Gastroesophageal sphincter (tissue), 4 donors: ENCODE results near the gene BABAM2. TPM values are rescaled to one million over a fixed set of nuclear protein-coding genes. Genes with fewer than 3 reads are reported as not detected.

Experiments
- ATAC-seq: fragments of 150-250 bp; one replicate; pipeline ENCODE4 v1.9.1; 2016; ENCODE audit warnings: mild to moderate bottlenecking, moderate library complexity
- H3K27ac ChIP-seq, 4 donors: fragments of 200-600 bp; sonication (generic) in 3 of 4; 1 replicate in 3 of 4; 2 replicates in 1 of 4; pipeline ENCODE4 v1.5.1; 2016 to 2019
- H3K27me3 ChIP-seq: fragments of 200-600 bp; sonication (generic); one replicate; pipeline ENCODE4 v1.5.1; 2019
- H3K36me3 ChIP-seq, 2 donors: fragments of 200-600 bp; sonication (generic); one replicate each; pipeline ENCODE4 v1.5.1; 2019; ENCODE audit warnings: control low read depth in 1 of 2
- H3K4me1 ChIP-seq, 3 donors: fragments of 200-600 bp; sonication (generic); 1 replicate in 2 of 3; 2 replicates in 1 of 3; pipeline ENCODE4 v1.5.1; 2016 to 2019; ENCODE audit warnings: control low read depth in 2 of 3
- H3K4me3 ChIP-seq, 2 donors: fragments of 200-600 bp; sonication (generic); one replicate each; pipeline ENCODE4 v1.5.1; 2019; ENCODE audit warnings: mild to moderate bottlenecking in 1 of 2, moderate library complexity in 1 of 2
- H3K9me3 ChIP-seq, 3 donors: fragments of 200-600 bp; sonication (generic); one replicate each; pipeline ENCODE4 v1.5.1; 2017 to 2019; ENCODE audit warnings: control low read depth in 2 of 3
- CTCF ChIP-seq, 4 experiments: fragments of 200-600 bp in 2 of 4; fragments of 450-650 bp in 2 of 4; sonication (generic) in 1 of 4; IDR thresholded peaks; one replicate each; pipeline ENCODE4 v1.5.1; 2017 to 2019; ENCODE audit warnings: antibody characterized with exemption in 4 of 4, mild to moderate bottlenecking in 2 of 4, moderate library complexity in 2 of 4
- EP300 ChIP-seq: sonication (generic); formaldehyde crosslinking; IDR thresholded peaks from one replicate; pipeline ENCODE4 v1.6.1; 2017; ENCODE audit warnings: antibody characterized with exemption, mild to moderate bottlenecking
- POLR2A ChIP-seq, 2 donors: fragments of 450-650 bp; IDR thresholded peaks; one replicate each; pipeline ENCODE4 v1.6.1; 2017; ENCODE audit warnings: antibody characterized with exemption in 2 of 2, mild to moderate bottlenecking in 2 of 2, moderate library complexity in 1 of 2
- POLR2AphosphoS5 ChIP-seq: sonication (generic); formaldehyde crosslinking; IDR thresholded peaks from one replicate; pipeline ENCODE4 v1.6.1; 2017; ENCODE audit warnings: antibody characterized with exemption
- WGBS, 2 donors: methylation state at CpG; one replicate each; pipeline ENCODE4 v1.1.5; 2018; ENCODE audit warnings: low coverage in 1 of 2; 5-methylcytosine and 5-hydroxymethylcytosine counted together
- total RNA-seq, 4 donors: library from RNA; depleted of rRNA; stranded (reverse); fragments of >200 nt; gene quantifications; one replicate each; pipeline ENCODE4 v1.1.0, GENCODE V29; 2016

Gene BABAM2
- total RNA-seq, 4 donors from 2014 or later, result 28.5 to 43.6 (median 37.4) TPM

GRCh38 chr2:28354920-28355520 is 464.5 kb downstream of the BABAM2 start:
- peak overlapping the region in 3 of 4 donors; percentile 78 to 87 (median 79) for H3K27ac ChIP-seq
- H3K4me3 ChIP-seq, result no peak overlapping the region
- peaks cover 0 to 22% (median 20%) of the 10 kb centered on the region in 3 donors for H3K4me1 ChIP-seq
- no peaks in the 10 kb centered on the region for H3K9me3 ChIP-seq
- no peak for TF ChIP-seq EP300
- no peak for TF ChIP-seq CTCF (IDR thresholded peaks at IDR 0.05)
- TF ChIP-seq POLR2A (IDR thresholded peaks at IDR 0.05), result no peak
- TF ChIP-seq POLR2AphosphoS5, result no peak
- no peak for ATAC-seq
- no peaks in the 10 kb centered on the region for H3K27me3 ChIP-seq
- H3K36me3 ChIP-seq, result no peaks in the 10 kb centered on the region
- WGBS, 2 donors, result 86 to 100% methylated on average over 5 to 6 of the region's 10 CpGs

GRCh38 chr2:28355521-28356094 is 465.1 kb downstream of the BABAM2 start:
- Histone ChIP-seq H3K4me3 (no peak overlapping the region), H3K9me3 (no peaks in the 10 kb centered on the region), H3K36me3 (no peaks in the 10 kb centered on the region), H3K4me1 (peaks cover 0 to 22% (median 20%) of the 10 kb centered on the region in 3 donors), H3K27ac (peak overlapping the region in 3 of 4 donors; percentile 78 to 87 (median 79)), H3K27me3 (no peaks in the 10 kb centered on the region)
- no CpG with 5 or more reads among the region's 6 CpGs for WGBS, 2 donors
- TF ChIP-seq POLR2AphosphoS5 (no peak), EP300 (no peak), POLR2A (IDR thresholded peaks at IDR 0.05) (no peak), CTCF (IDR thresholded peaks at IDR 0.05) (no peak)
- peak; percentile 20 for ATAC-seq

- Histone ChIP-seq H3K27ac (peak overlapping the region in 3 of 4 donors; percentile 78 to 87 (median 79)), H3K9me3 (no peaks in the 10 kb centered on the region), H3K27me3 (no peaks in the 10 kb centered on the region), H3K36me3 (no peaks in the 10 kb centered on the region), H3K4me1 (peaks cover 0 to 22% (median 20%) of the 10 kb centered on the region in 3 donors), H3K4me3 (no peak overlapping the region)
- 0 to 33% methylated on average over 2 of the region's 17 CpGs for WGBS, 2 donors
- TF ChIP-seq EP300 (no peak), POLR2AphosphoS5 (peak; percentile 81)
- peak; percentile 92 for ATAC-seq
Measured at GRCh38 chr2:28356095-28356911, 465.8 kb downstream of the BABAM2 start.

- Histone ChIP-seq H3K4me1 (peaks cover 0 to 22% (median 20%) of the 10 kb centered on the region in 3 donors), H3K27ac (peak overlapping the region in 3 of 4 donors; percentile 78 to 87 (median 79)), H3K9me3 (no peaks in the 10 kb centered on the region), H3K4me3 (no peak overlapping the region), H3K36me3 (no peaks in the 10 kb centered on the region), H3K27me3 (no peaks in the 10 kb centered on the region)
- ATAC-seq, result no peak
- WGBS, 2 donors, result 100% methylated on average over 3 to 4 of the region's 5 CpGs
- no peak for TF ChIP-seq POLR2A (IDR thresholded peaks at IDR 0.05)
- TF ChIP-seq EP300, result no peak
- no peak for TF ChIP-seq CTCF (IDR thresholded peaks at IDR 0.05)
- TF ChIP-seq POLR2AphosphoS5, result no peak
Measured at GRCh38 chr2:28357055-28357454, 466.5 kb downstream of the BABAM2 start.

- TF ChIP-seq POLR2A (IDR thresholded peaks at IDR 0.05) (no peak), EP300 (no peak), CTCF (IDR thresholded peaks at IDR 0.05) (no peak), POLR2AphosphoS5 (no peak)
- no peaks in the 10 kb centered on the region for H3K36me3 ChIP-seq
- no peaks in the 10 kb centered on the region for H3K9me3 ChIP-seq
- no peak overlapping the region for H3K4me3 ChIP-seq
- H3K4me1 ChIP-seq, result peaks cover 0 to 22% (median 20%) of the 10 kb centered on the region in 3 donors
- no peaks in the 10 kb centered on the region for H3K27me3 ChIP-seq
- 76 to 95% methylated on average over 5 to 8 of the region's 19 CpGs for WGBS, 2 donors
- no peak overlapping the region for H3K27ac ChIP-seq
- ATAC-seq, result no peak
Measured at GRCh38 chr2:28357948-28358667, 467.6 kb downstream of the BABAM2 start.
